Measurements from ENCODE around the gene SAP30BP. TPM values are rescaled to one million over a fixed set of nuclear protein-coding genes. Genes with fewer than 3 reads are reported as not detected.

Gene SAP30BP
- total and polyA plus RNA-seq, 2 of the 13 experiments (the other 11 are each of a cell fraction or from before 2014, with no cell fraction given) = 67.7 to 99.4 TPM

DNA sequence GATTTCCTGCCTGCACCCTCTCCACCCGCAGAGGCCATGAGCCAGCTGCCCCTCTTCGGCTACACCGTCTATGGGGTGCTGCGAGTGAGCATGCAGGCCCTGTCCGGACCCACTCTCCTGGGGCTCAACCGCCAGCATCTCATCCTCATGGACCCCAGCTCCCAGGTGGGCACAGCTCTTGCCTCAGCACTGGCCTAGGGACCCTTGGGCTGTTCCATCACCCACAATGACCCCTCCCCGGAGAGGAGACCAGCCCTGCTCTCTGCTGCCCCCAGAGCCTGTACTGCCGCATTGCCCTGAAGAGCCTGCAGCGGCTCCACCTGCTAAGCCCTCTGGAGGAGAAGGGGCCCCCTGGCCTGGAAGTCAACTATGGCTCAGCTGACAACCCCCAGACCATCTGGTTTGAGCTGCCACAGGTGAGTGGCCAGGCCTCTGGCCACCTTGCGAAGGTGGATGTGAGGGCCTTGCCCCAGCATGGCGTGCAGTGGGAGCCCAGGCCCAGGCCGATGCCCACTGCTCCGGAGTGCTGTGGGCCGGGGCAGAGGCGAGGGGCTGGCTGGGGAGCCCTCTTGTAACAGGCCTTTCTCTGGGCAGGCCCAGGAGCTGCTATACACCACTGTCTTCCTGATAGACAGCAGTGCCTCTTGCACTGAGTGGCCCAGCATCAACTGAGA is 41.2 kb upstream of the SAP30BP start (continued):
- TF ChIP-seq NFAT5 (CRISPR knock-in tag; IDR thresholded peaks at IDR 0.05) (no peak), RBM39 (IDR thresholded peaks at IDR 0.05; ENCODE audit: low read depth, low read length, poor library complexity, severe bottlenecking) (peak; percentile 90), MAZ (IDR thresholded peaks at IDR 0.05; ENCODE audit: borderline replicate concordance, low read depth, low read length) (peak; percentile 71; the same call in 1 of the 2 replicates), MAZ (CRISPR knock-in tag; IDR thresholded peaks at IDR 0.05; ENCODE audit: low read depth) (no peak), BORCS8-MEF2B (CRISPR knock-in tag; IDR thresholded peaks at IDR 0.05) (peak; percentile 35; the same call in 1 of the 2 replicates), HES4 (CRISPR knock-in tag; IDR thresholded peaks at IDR 0.05; ENCODE audit: borderline replicate concordance) (no peak), ZNF138 (CRISPR knock-in tag; IDR thresholded peaks at IDR 0.05; ENCODE audit: low read depth) (no peak), XRCC5 (optimal IDR thresholded peaks at IDR 0.05; ENCODE audit: low read length) (peak; percentile 99), JUND (CRISPR knock-in tag; IDR thresholded peaks at IDR 0.05) (no peak), CEBPB (IDR thresholded peaks at IDR 0.05; ENCODE audit: borderline replicate concordance, low read depth, low read length) (no peak), ZNF780A (CRISPR knock-in tag; IDR thresholded peaks at IDR 0.05) (0 out of 2 replicates have a peak, but pooled peaks have one; percentile 37), FOSL2 (CRISPR knock-in tag; IDR thresholded peaks at IDR 0.05) (peak; percentile 11; the same call in 1 of the 2 replicates), PHF21A (CRISPR knock-in tag; IDR thresholded peaks at IDR 0.05) (no peak), KDM3A (CRISPR knock-in tag; IDR thresholded peaks at IDR 0.05; ENCODE audit: low read depth) (no peak), SNAPC2 (CRISPR knock-in tag; IDR thresholded peaks at IDR 0.05) (no peak), MYC (CRISPR knock-in tag; IDR thresholded peaks at IDR 0.05; ENCODE audit: borderline replicate concordance) (peak; percentile 14; the same call in 1 of the 2 replicates), ZBTB7B (CRISPR knock-in tag; IDR thresholded peaks at IDR 0.05) (peak; percentile 63; the same call in 1 of the 2 replicates), PHF20 (CRISPR knock-in tag; IDR thresholded peaks at IDR 0.05) (no peak), AGO1 (IDR thresholded peaks at IDR 0.05; ENCODE audit: low read depth, low read length, poor library complexity, severe bottlenecking) (peak; percentile 34), ZBTB39 (CRISPR knock-in tag; IDR thresholded peaks at IDR 0.05) (no peak)
- TF ChIP-seq, protein P1, sequence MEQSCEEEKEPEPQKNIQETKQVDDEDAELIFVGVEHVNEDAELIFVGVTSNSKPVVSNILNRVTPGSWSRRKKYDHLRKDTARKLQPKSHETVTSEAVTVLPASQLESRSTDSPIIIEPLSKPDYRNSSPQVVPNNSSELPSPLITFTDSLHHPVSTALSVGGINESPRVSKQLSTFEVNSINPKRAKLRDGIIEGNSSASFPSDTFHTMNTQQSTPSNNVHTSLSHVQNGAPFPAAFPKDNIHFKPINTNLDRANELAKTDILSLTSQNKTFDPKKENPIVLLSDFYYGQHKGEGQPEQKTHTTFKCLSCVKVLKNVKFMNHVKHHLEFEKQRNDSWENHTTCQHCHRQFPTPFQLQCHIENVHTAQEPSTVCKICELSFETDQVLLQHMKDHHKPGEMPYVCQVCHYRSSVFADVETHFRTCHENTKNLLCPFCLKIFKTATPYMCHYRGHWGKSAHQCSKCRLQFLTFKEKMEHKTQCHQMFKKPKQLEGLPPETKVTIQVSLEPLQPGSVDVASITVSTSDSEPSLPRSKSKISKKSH (CRISPR knock-in tag; IDR thresholded peaks at IDR 0.05; ENCODE audit: borderline replicate concordance) = 0 out of 2 replicates have a peak, but pooled peaks have one; percentile 36
